Left cardiac atrium (tissue), 4 donors: Measurements from ENCODE around the gene NR1H4. TPM values are rescaled to one million over a fixed set of nuclear protein-coding genes. Genes with fewer than 3 reads are reported as not detected.

Source experiments
- ATAC-seq, 2 donors: fragments of 200-7000 bp; cut with Tn5 transposase; one replicate each; pipeline ENCODE4 v1.9.1; 2020; ENCODE audit warnings: mild to moderate bottlenecking in 2 of 2, moderate library complexity in 2 of 2
- DNase-seq: peaks from one replicate; pipeline ENCODE4 v3.0.0-alpha.2; 2020
- intact Hi-C, 2 donors: fragments of 100-400 bp; cut with DNase I; formaldehyde crosslinking; loops; one replicate each; pipeline versions ENCODE4 v1.14.1 to v1.15.1; 2022 to 2023
- total RNA-seq, 2 donors: library from RNA; stranded (reverse); fragmentation: NEBNext Ultra II Directional; extraction: Animal tissue kit (Norgen Biotek cat#: 25700); gene quantifications; one replicate each; pipeline ENCODE4 v1.2.1, GENCODE V29; 2021
- donor health status: DM: no; HTN: yes; CAD: no.
- donor health status: DM: no; HTN: yes; CAD: no; lungs with severe emphysema.
- donor health status: DM: yes; HTN: yes; CAD: no.
- donor health status: Dilated cardiomyopathy.

Gene NR1H4
- total RNA-seq, 2 donors from 2014 or later: not detected

GRCh38 chr12:100464529-100464928, 9.1 kb upstream of the NR1H4 start:
- ATAC-seq (no peak), DNase-seq (no peak)
- intact Hi-C loops: no loop called here

DNA sequence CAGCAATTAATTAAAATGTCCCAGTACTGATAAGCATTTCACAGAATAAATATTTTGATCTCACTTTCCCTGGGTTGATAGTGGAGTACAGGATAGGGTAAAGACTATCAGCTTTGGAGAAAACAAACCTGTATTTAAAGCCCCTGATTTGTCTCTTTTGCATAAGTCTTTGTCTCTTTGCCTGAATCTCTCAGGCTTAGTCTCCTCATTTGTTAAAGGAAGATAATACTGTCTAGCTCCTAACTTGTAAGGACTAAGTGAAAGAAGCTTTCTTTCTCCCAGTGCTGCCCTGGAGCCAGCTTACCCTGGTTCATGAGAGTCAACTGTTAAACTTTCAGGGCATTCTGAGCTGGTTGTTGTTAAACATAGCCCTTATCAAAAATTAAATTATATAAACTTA, 5.5 kb upstream of the NR1H4 start:
- intact Hi-C loops: no loop called here
- ATAC-seq (no peak), DNase-seq (no peak)

GRCh38 chr12:100472325-100472724, 1.3 kb upstream of the NR1H4 start:
- DNase-seq (no peak), ATAC-seq (no peak)
- intact Hi-C loops: no loop called here

GRCh38 chr12:100473050-100473715, 483 bp upstream of the NR1H4 start:
- intact Hi-C loops: no loop called here
- DNase-seq (no peak), ATAC-seq (no peak)

GRCh38 chr12:100474617-100475016, 951 bp downstream of the NR1H4 start:
- ATAC-seq (no peak), DNase-seq (no peak)
- intact Hi-C loops: no loop called here

- DNase-seq (no peak), ATAC-seq (no peak)
- intact Hi-C loops: no loop called here
Measured at GRCh38 chr12:100476013-100476751, 2.5 kb downstream of the NR1H4 start.

GRCh38 chr12:100481021-100481420, 7.4 kb downstream of the NR1H4 start:
- ATAC-seq (no peak), DNase-seq (no peak)
- intact Hi-C loops: no loop called here

- DNase-seq (no peak), ATAC-seq (no peak)
- intact Hi-C loops: no loop called here
Measured at GRCh38 chr12:100484183-100484886, 10.7 kb downstream of the NR1H4 start.

DNA sequence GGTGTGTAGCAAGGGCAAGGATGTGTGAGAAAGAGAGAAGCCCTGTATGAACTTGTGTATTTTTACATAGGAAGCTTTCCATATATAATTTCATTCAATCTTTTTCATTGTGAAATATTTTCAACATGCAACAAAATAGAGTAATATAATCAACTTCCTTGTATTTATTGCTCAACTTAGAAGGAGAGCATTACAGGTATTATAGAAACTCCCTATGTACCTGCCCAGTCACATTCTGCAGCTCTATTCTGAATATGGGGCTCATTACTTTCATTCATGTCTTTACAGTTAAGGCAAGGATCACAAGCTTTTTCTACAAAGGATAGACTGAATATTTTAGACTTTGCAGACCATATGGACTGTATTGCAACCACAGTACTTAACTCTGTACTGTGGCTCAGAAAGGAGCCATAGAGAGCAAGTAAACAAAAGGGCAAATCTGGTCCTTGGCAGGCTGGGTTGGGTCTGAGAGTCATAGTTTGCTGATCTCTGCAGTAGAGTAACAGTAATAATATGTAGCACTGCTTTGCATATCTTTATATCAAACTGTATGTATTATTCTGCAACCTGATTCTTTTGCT, 11.3 kb downstream of the NR1H4 start:
- ATAC-seq: no peak
- intact Hi-C loops: no loop called here
- no peak for DNase-seq

DNA sequence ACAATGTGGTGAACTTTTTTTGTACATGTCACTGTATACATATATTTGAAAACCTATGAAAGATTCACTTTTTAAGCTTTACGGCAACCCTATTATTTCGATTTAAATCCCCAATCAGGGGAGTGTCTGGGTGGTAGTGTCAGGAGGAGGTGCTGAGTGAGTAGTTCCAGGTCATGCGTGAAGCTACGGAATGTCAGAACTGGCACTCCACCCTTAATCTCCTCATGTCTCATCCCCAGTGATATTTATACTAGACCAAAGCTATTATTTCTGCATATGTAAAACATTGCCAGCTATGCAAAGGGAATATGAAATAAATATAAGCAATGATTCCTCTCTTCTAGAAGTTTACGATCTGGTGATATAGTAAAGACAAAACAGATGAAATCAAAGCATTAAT, 12.3 kb downstream of the NR1H4 start:
- intact Hi-C loops: no loop called here
- ATAC-seq: no peak
- no peak for DNase-seq

GRCh38 chr12:100489251-100489820, 15.7 kb downstream of the NR1H4 start:
- DNase-seq (no peak), ATAC-seq (no peak)
- intact Hi-C loops: no loop called here

DNA sequence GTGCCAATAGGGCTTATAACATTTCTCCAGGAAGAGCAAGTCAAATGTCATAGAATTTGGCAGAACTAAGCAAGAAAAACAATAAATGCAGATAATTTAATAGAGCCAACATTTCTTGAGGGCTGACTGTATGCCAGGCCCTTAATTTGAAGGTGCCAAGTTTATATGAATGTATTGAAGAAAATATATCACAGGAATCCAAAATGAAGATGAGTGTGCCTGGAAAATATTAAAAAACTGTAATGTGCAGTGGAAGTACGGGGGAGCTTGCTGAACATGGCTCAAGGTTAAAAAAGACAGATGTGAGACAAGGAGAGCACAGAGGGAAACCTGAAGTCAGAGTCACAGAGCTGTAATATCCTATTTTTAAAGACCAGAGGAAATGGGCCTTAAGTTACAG, 16.4 kb downstream of the NR1H4 start:
- ATAC-seq (no peak), DNase-seq (no peak)
- intact Hi-C loops: no loop called here

GRCh38 chr12:100491104-100491503, 17.4 kb downstream of the NR1H4 start:
- ATAC-seq (no peak), DNase-seq (no peak)
- intact Hi-C loops: no loop called here

- DNase-seq: no peak
- intact Hi-C loops: no loop called here
- no peak for ATAC-seq
Measured at GRCh38 chr12:100493396-100494012, 19.8 kb downstream of the NR1H4 start.

GRCh38 chr12:100494026-100494425, 20.4 kb downstream of the NR1H4 start:
- intact Hi-C loops: no loop called here
- no peak for DNase-seq
- ATAC-seq: no peak

- intact Hi-C loops: no loop called here
- ATAC-seq: no peak
- no peak for DNase-seq
Measured at GRCh38 chr12:100494538-100494937, 20.9 kb downstream of the NR1H4 start.

DNA sequence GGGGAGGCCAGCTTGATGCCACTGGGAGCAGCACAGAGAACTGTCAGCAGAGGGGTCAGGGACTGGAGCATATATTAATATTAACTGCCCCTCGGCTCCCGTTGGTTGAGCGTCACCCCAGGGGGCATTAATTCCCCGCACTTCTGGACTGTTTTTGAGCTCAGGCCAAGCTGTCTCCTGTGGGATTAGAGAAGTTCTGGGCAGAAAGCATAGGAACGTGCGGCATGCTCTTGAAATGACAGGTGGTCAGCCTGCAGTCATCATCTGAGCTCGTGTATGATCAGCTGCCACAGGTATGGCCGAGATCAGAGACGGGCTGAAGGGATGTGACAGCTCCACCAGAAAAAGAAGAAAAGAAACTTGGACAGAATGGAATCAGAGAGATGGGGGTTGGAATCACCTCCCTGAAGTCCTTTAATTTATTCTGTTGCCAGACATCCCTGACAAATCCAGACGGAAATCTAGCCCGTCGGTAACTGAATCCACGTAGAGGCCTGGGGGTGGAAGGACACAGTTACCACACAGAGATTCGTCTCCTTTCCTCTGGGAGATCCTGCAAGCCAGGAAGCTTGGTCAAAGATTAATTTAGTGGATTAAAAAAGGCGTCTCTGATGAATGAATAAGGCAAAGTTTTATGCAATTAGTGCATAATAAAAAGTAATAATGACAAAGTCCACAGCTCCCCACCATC, 23.6 kb downstream of the NR1H4 start:
- ATAC-seq: no peak
- DNase-seq: no peak
- intact Hi-C loops: no loop called here

- intact Hi-C loops: no loop called here
- ATAC-seq: no peak
- DNase-seq: no peak
Measured at GRCh38 chr12:100498141-100498540, 24.5 kb downstream of the NR1H4 start.

DNA sequence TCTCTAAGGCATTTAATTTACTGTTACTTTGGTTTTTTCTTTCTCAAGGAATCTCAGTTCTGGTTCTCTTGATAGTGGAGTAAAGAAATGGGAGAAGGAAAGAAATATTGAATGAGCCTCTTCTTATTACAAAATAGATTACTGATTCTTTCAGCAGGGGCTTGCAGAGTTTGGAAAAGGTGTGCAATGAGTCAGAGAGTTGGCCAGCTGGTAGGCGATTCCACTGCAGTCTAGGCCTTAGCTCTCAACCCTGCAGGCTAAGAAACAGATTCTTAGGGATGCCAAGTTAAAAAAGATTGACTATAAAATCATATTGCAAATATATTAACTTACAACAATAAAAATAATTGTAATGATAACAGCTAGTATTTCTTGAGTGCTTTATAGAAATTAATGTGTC, 25.8 kb downstream of the NR1H4 start:
- intact Hi-C loops: no loop called here
- DNase-seq (no peak), ATAC-seq (no peak)
